IPS-18a (cell line): Measurements from ENCODE around the gene ITSN1.

ENCODE experiments used
- H3K27ac ChIP-seq: one replicate; pipeline ENCODE4 v1.5.1; 2013; ENCODE audit warnings: low read length
- H3K27me3 ChIP-seq: one replicate; pipeline ENCODE4 v1.6.1; 2013; ENCODE audit warnings: mild to moderate bottlenecking, low read length; ENCODE audit not compliant: control insufficient read depth, insufficient read depth
- H3K36me3 ChIP-seq: one replicate; pipeline ENCODE4 v1.6.1; 2013; ENCODE audit warnings: low read depth, low read length; ENCODE audit not compliant: control insufficient read depth
- H3K4me1 ChIP-seq: one replicate; pipeline ENCODE4 v1.6.1; 2013; ENCODE audit warnings: low read depth, low read length; ENCODE audit not compliant: control insufficient read depth
- H3K4me3 ChIP-seq: one replicate; pipeline ENCODE4 v1.5.1; 2013; ENCODE audit warnings: low read length
- H3K9ac ChIP-seq: one replicate; pipeline ENCODE4 v1.6.1; 2013; ENCODE audit warnings: mild to moderate bottlenecking, low read length, moderate library complexity
- H3K9me3 ChIP-seq: one replicate; pipeline ENCODE4 v1.6.1; 2013; ENCODE audit warnings: low read depth, low read length; ENCODE audit not compliant: control insufficient read depth

Gene ITSN1

DNA sequence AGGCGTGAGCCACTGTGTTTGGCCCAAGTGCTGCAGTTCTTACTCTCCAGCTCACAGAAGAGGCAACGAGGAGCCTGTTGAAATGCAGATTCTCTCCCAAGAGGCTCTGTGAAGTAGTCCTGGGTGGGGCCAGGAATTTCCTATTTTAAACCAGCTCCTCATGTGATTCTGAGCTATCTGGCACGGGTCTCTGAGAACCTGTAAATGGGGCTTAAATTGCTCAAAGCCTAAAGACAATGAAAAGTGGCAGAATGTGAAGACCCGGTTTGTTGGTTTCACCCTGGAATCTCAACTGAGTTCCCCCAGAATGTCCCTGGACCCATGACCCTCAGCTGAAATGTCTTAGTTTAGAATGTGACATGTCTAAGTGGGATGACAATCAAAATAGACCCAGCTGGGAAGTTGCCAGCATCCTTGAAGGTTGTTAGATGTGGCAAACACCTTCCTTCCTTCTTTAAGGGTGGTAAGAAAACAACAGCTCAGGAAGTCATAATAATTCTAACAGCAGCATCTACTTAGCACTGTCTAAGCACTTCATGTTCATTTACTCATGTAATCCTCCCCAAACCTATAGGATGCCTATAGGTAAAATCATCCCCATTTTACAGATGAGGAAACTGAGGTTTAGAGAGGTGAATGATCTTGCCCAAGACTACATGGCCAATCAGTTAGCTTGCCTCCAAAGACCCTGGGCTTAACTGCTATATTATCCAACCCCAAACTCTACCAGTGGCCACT lies 294.2 kb downstream of the ITSN1 start:
- Histone ChIP-seq H3K36me3 (no peaks in the 10 kb centered on the region), H3K9ac (no peak overlapping the region), H3K27me3 (no peaks in the 10 kb centered on the region), H3K9me3 (no peaks in the 10 kb centered on the region), H3K27ac (no peak overlapping the region), H3K4me3 (no peak overlapping the region), H3K4me1 (peaks cover 14% of the 10 kb centered on the region)

DNA sequence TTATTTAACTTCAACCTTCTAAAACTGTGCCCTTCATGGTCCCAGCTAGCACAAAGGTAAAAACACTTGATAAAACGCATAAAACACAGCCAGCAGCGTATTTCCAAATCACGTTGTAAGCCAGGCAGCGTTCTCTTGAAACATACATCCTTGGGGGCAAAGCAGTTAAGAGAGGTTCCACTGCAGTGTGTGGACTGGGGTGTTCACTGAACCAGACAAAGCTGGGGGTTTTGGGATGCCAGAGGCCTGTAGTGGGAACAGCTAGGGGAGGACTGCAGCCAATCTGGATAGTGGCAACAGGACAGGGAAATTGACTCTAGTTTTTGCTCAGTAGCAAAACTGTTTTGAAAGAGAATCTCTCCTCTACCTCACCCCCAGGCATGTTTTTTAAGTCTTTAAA lies 294.8 kb downstream of the ITSN1 start:
- peaks cover 15% of the 10 kb centered on the region for H3K4me1 ChIP-seq
- no peaks in the 10 kb centered on the region for H3K9me3 ChIP-seq
- no peaks in the 10 kb centered on the region for H3K27me3 ChIP-seq
- no peaks in the 10 kb centered on the region for H3K36me3 ChIP-seq
- H3K9ac ChIP-seq = no peak overlapping the region
- no peak overlapping the region for H3K4me3 ChIP-seq
- H3K27ac ChIP-seq = no peak overlapping the region

DNA sequence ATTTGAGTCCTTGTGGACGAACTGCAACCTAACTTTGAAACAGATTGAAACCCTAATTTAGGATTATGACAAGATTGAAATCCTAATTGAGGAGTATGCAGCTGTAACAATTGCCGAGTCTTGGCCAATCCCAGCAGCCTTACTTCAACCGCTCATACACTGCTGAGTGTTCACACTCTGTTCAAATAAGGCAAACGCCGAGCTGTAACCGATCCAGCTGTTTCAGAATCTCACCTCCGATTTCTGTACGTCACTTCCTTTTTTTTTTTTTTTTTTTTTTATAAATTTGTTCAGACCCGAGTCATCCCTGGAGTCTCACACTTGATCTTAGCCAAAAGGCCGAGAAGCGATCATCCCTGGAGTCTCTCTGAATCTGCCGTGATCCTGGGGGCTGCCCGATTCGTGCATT lies 295.6 kb downstream of the ITSN1 start:
- Histone ChIP-seq H3K9ac (no peak overlapping the region), H3K4me3 (no peak overlapping the region), H3K27ac (no peak overlapping the region), H3K36me3 (no peaks in the 10 kb centered on the region), H3K9me3 (no peaks in the 10 kb centered on the region), H3K4me1 (peaks cover 12% of the 10 kb centered on the region), H3K27me3 (no peaks in the 10 kb centered on the region)

DNA sequence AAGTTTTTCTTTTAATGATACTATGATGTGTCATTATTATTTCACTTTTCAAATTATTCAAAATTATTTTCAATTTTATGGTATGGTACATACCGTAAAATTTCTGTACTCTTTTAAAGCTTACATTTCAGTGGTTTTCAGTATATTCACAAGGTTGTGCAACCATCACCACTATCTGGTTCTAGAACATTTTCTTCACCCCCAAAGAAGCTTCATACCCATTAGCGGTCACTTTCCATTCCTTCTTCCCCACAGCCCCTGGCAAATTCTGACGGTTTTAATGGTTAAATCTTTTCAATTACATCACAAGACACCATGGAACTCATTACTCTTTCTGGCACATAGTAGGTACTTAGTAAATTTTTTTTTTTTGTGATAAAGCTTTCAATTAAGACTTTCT lies 296.1 kb downstream of the ITSN1 start:
- Histone ChIP-seq H3K9me3 (no peaks in the 10 kb centered on the region), H3K9ac (no peak overlapping the region), H3K36me3 (no peaks in the 10 kb centered on the region), H3K4me3 (no peak overlapping the region), H3K4me1 (peaks cover 8% of the 10 kb centered on the region), H3K27ac (no peak overlapping the region), H3K27me3 (no peaks in the 10 kb centered on the region)

DNA sequence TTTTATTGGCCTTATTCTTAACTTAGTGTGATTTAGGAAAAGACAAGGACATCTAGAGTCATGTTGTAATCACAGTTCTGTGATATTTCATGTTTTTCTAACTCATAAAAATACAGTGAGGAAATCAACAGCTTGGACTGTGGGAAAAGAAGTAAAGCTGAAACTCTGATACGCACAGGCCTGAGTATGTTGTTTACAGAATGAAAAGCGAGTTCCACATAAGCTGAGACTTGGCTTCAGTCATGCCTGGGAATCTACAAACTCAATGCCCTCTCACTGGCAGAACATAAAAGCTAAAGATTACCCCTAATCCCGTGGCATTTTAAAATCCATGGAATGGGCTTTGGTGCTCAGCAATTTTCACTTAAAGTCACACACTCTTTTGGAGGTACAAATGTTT lies 296.9 kb downstream of the ITSN1 start:
- Histone ChIP-seq H3K27me3 (no peaks in the 10 kb centered on the region), H3K9me3 (peaks cover under 1% of the 10 kb centered on the region), H3K27ac (no peak overlapping the region), H3K36me3 (no peaks in the 10 kb centered on the region), H3K9ac (no peak overlapping the region), H3K4me1 (peaks cover 8% of the 10 kb centered on the region), H3K4me3 (no peak overlapping the region)

DNA sequence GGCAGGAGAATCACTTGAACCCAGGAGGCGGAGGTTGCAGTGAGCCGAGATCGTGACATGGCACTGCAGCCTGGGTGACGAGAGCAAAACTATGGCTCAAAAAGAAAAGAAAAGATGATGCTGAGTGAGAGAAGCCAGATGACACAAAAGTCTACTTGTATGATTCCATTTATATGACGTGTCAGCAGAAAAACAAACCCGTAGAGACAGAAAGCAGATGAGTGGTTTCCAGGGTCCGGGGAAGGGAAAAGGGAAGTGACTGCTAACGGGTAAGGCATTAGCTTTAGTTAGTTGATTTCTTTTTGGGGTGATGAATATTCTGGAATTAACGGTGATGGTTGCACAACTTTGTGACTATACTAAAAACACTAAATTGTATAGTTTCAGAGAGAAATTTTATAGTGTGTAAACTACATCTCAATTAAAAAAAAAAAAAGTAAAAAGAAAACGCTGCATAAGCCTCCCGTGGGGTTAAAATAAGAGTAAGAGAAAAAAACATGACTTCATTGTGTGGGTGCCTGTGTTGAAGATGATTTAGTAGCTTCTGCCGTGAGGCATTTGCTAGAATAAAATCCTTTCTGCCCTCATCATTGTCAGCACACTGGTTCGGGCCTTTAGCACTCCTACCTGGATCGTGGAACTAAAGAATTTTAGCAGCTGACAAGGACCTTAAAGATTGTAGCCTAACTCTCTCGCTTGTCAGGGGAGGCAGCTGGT lies 298.0 kb downstream of the ITSN1 start:
- no peak overlapping the region for H3K9ac ChIP-seq
- H3K27me3 ChIP-seq = no peaks in the 10 kb centered on the region
- H3K4me1 ChIP-seq = peaks cover 8% of the 10 kb centered on the region
- H3K9me3 ChIP-seq = peaks cover 6% of the 10 kb centered on the region
- no peak overlapping the region for H3K4me3 ChIP-seq
- H3K36me3 ChIP-seq = no peaks in the 10 kb centered on the region
- H3K27ac ChIP-seq = no peak overlapping the region

DNA sequence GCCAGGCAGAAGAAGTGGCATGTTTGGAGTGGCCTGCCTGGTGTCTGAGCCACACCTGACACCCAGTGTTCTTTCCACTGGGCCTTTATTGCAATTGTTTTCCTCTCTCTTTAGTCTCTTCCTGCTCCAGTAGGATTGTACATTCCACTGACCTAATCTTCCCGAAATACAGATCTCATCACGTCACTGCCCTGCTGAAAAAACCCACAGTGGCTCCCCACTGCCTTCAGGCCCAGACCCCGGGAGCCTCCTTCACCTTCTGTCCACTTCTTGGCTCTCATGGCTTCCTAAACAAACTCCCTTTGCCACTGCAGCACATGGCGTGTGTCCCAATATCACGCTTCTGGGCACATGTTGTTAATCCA lies 298.6 kb downstream of the ITSN1 start:
- no peak overlapping the region for H3K9ac ChIP-seq
- H3K4me3 ChIP-seq = no peak overlapping the region
- no peaks in the 10 kb centered on the region for H3K36me3 ChIP-seq
- peaks cover 6% of the 10 kb centered on the region for H3K9me3 ChIP-seq
- H3K27me3 ChIP-seq = no peaks in the 10 kb centered on the region
- H3K27ac ChIP-seq = no peak overlapping the region
- peaks cover 8% of the 10 kb centered on the region for H3K4me1 ChIP-seq

DNA sequence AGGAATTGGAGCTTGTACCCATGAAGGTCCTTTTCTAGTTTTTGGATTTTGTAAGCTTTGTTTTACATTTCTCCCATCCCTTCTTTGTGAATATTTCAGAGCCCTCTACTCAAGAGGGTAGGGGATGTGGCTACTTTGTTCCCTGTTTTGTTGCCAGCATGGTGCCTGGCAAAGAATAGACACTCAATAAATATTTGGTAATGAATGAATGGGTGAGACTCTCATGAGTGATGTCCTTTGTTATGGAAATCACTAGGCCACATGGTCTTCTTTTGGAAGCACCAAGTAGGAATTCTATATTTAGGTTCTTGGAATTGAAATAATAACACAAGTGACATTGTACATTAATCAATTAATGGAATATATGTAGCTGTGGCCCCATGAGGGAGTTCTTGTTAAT lies 300.1 kb downstream of the ITSN1 start:
- no peak overlapping the region for H3K27ac ChIP-seq
- H3K27me3 ChIP-seq = no peaks in the 10 kb centered on the region
- H3K4me3 ChIP-seq = no peak overlapping the region
- peaks cover 6% of the 10 kb centered on the region for H3K9me3 ChIP-seq
- H3K36me3 ChIP-seq = no peaks in the 10 kb centered on the region
- no peak overlapping the region for H3K9ac ChIP-seq
- H3K4me1 ChIP-seq = peaks cover 21% of the 10 kb centered on the region

DNA sequence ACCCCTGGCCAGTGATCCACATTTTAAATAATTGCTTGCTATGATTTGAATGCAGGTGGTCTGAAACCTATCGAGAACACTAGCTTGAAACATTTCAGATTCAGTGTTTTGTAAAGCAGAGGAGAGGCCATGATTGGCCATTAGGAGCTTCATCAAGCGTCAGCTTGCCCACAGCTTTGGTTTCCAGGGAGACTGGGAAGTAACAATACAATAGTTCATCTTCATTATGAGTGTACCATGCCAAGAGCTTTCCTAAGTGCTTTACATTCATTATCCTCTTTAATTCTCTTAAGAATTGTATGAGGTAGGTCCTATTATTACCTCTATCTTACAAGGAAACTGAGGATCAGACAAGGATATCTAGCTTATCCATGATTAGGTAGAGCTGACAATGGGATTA lies 301.0 kb downstream of the ITSN1 start:
- no peaks in the 10 kb centered on the region for H3K27me3 ChIP-seq
- no peak overlapping the region for H3K9ac ChIP-seq
- peaks cover 25% of the 10 kb centered on the region for H3K4me1 ChIP-seq
- H3K4me3 ChIP-seq = no peak overlapping the region
- H3K36me3 ChIP-seq = no peaks in the 10 kb centered on the region
- peaks cover 6% of the 10 kb centered on the region for H3K9me3 ChIP-seq
- H3K27ac ChIP-seq = no peak overlapping the region

DNA sequence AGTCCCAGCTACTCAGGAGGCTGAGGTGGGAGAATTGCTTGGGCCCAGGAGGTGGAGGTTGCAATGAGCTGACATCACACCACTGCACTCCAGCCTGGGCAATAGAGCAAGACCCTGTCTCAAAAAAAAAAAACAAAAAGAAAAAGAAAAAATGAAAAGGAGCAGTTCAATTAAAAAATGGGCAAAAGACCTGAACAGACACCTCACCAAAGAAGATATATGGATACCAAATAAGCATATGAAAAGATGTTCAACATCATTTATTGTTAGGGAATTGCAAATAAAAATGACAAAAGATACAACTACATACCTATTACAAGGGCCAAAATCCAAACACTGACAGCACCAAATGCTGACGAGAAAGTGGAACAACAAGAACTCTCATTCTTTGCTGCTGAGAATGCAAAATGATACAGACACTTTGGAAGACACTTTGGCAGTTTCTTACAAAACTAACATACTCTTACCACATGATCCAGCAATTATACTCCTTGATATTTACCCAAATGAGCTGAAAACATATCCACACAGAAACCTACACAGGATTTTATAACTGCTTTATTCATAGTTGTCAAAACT lies 302.0 kb downstream of the ITSN1 start:
- H3K9me3 ChIP-seq = peaks cover 6% of the 10 kb centered on the region
- H3K4me3 ChIP-seq = no peak overlapping the region
- H3K27me3 ChIP-seq = no peaks in the 10 kb centered on the region
- H3K27ac ChIP-seq = no peak overlapping the region
- no peak overlapping the region for H3K9ac ChIP-seq
- peaks cover 33% of the 10 kb centered on the region for H3K4me1 ChIP-seq
- H3K36me3 ChIP-seq = no peaks in the 10 kb centered on the region

DNA sequence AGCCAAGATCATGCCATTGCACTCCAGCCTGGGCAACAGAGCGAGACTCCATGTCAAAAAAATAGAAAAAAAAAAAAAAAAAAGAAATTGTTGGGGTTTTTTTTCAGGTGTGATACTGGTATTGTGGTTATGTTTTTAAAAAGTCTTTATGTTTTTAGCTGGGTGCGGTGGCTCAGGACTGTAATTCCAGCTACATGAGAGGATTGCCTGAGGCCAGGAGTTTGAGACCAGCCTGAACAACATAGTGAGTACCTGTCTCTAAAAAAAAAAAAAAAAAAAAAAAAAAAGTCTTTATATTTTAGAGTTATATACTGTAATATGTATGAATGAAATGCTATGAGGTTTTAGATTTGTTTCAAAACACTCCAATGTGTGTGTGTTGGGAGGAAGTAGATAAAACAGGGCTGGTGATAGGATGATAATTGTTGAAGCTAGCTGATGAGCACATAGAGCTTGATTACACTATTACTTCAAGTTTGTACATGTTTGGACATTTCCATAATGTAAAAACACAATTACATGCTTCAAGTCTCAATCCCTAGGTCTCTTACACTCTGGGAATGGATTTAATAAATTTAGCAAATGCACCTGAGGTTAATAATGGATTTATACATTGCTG lies 303.5 kb downstream of the ITSN1 start:
- H3K36me3 ChIP-seq = no peaks in the 10 kb centered on the region
- H3K4me3 ChIP-seq = no peak overlapping the region
- H3K27ac ChIP-seq = no peak overlapping the region
- peaks cover 6% of the 10 kb centered on the region for H3K9me3 ChIP-seq
- no peaks in the 10 kb centered on the region for H3K27me3 ChIP-seq
- peaks cover 33% of the 10 kb centered on the region for H3K4me1 ChIP-seq
- H3K9ac ChIP-seq = no peak overlapping the region
